Activated T-cell treated with anti-CD3 and anti-CD28 coated beads, Interleukin-2, amount 50 U/mL, for 4 hours (primary cell): ENCODE results near the gene CAPN9. TPM values are rescaled to one million over a fixed set of nuclear protein-coding genes. Genes with fewer than 3 reads are reported as not detected.
"Not testable (repeated sequence)": the region's sequence is repeated elsewhere in the genome, so short reads cannot be mapped to it uniquely, and the experiment has no call there.

Source experiments
- ATAC-seq, 2 donors: fragments of 200-7000 bp; cut with Tn5 transposase; one replicate each; pipeline ENCODE4 v1.10.0; 2021
- DNase-seq: peaks from one replicate; pipeline ENCODE4 v3.0.0-alpha.2; 2020
- H3K27me3 Mint-ChIP-seq: one replicate; pipeline ENCODE4 v1.8.0; 2021; ENCODE audit warnings: low read depth, mixed read lengths
- H3K36me3 Mint-ChIP-seq: one replicate; pipeline ENCODE4 v1.8.0; 2022; ENCODE audit warnings: mixed read lengths; ENCODE audit not compliant: insufficient read depth
- H3K4me1 Mint-ChIP-seq: one replicate; pipeline ENCODE4 v1.8.0; 2021; ENCODE audit warnings: low read depth, mixed read lengths
- H3K4me3 Mint-ChIP-seq: one replicate; pipeline ENCODE4 v1.8.0; 2021; ENCODE audit warnings: mild to moderate bottlenecking, moderate library complexity, mixed read lengths
- H3K9me3 Mint-ChIP-seq: one replicate; pipeline ENCODE4 v1.8.0; 2021; ENCODE audit warnings: mixed read lengths
- total RNA-seq, 3 donors: library from RNA; stranded (reverse); gene quantifications; one replicate each; pipeline ENCODE4 v1.2.1, GENCODE V29; 2021

CAPN9 gene
- total RNA-seq, 3 donors from 2014 or later, result not detected

DNA sequence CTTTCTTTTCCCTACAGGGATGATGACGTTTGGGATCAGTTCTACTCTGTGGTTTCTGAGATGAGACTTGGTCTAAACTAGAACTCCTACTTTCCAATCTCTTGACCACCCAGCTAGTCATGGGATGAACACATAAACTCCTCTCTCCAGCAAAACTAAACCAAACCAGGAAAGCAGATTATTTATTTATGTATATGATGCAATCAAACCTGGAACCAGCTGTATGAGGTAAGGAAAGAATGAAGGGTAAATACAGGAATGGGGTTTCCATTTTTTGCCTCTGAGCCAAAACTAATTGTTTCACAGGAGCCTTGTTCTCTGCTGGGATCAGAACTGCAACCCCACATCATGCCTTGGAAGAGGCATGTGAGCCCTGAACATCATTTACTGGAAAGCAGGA is 29.9 kb upstream of the CAPN9 start:
- ATAC-seq (no peak), DNase-seq (no peak)
- peaks cover 8% of the 10 kb centered on the region for H3K9me3 Mint-ChIP-seq
- H3K4me1 Mint-ChIP-seq, result no peaks in the 10 kb centered on the region
- no peak overlapping the region for H3K4me3 Mint-ChIP-seq
- H3K36me3 Mint-ChIP-seq, result no peaks in the 10 kb centered on the region
- H3K27me3 Mint-ChIP-seq, result no peaks in the 10 kb centered on the region

DNA sequence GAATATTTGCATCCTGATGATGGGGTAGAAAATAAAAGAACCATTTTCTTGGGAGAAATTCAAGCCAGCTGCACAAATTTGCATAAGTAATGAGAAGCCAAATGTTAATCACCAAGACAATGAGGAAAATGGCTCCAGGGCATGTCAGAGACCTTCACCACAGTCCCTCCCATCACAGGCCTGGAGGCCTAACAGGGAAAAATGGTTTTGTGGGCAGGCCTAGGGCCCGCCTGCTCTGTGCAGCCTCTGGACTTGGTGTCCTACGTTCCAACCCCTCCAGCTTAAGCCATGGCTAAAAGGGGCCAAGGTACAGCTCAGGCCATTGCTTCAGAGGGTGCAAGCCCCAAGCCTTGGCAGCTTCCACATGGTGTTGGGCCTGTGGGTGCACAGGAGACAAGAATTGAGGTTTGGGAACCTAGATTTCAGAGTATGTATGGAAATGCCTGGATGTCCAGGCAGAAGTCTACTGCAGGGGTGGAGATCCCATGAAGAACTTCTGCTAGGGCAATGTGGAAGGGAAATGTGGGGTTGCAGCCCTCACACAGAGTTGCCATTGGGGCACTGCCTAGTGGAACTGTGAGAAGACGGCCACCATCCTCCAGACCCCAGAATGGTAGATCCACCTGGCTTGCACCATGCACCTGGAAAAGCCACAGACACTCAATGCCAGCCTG is 25.2 kb upstream of the CAPN9 start:
- not testable (repeated sequence) for ATAC-seq, DNase-seq, H3K4me1 Mint-ChIP-seq, H3K36me3 Mint-ChIP-seq, H3K9me3 Mint-ChIP-seq, H3K4me3 Mint-ChIP-seq, H3K27me3 Mint-ChIP-seq

GRCh38 chr1:230725256-230726012 is 21.8 kb upstream of the CAPN9 start:
- no peak overlapping the region for H3K4me3 Mint-ChIP-seq
- H3K27me3 Mint-ChIP-seq, result peaks cover 2% of the 10 kb centered on the region
- H3K9me3 Mint-ChIP-seq, result peaks cover 4% of the 10 kb centered on the region
- DNase-seq, result no peak
- no peaks in the 10 kb centered on the region for H3K36me3 Mint-ChIP-seq
- H3K4me1 Mint-ChIP-seq, result no peaks in the 10 kb centered on the region
- ATAC-seq, result no peak

GRCh38 chr1:230728710-230729392 is 18.3 kb upstream of the CAPN9 start:
- Mint-ChIP-seq H3K36me3 (no peaks in the 10 kb centered on the region), H3K4me3 (no peak overlapping the region), H3K27me3 (peaks cover 5% of the 10 kb centered on the region), H3K9me3 (no peaks in the 10 kb centered on the region), H3K4me1 (no peaks in the 10 kb centered on the region)
- DNase-seq (no peak), ATAC-seq (no peak)

DNA sequence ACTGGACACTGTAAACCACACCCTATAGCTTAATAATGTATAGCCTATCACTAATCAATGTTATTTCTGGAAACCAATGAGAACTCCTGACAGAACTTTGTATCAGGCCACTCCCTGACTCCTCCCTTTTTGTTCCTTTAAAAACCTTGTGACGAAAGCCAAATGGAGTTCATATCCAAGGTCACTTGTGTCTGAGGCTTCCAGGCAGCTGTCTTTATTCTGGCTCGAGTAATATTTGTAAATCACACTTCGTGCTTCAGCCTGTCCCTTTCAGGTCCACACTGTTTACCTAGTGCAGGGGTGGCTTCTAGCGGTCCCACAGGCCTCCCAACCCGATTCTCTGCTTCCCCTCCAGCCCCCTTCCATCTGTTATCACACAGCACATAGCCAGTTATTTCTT is 16.2 kb upstream of the CAPN9 start:
- ATAC-seq, result no peak
- no peak for DNase-seq

DNA sequence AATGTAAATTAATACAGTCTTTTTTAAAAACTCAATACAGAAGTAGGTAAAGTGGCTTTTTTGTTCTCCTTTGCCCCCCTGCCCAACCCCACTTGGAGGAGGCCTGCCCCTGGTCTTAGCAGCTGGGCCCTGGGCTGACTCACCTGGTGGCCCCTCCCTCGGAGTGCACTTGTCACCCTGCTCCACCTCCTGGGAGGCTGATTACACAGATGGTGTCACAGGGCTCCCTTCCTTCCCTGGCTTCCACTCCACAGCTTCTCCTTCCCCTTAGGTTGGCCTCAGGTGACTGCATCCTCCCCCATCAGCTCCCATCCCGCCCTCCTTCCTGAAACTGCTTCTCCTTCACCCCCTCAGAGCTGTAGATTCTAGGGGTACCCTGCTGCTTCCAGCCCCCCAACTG is 11.7 kb upstream of the CAPN9 start:
- Mint-ChIP-seq H3K36me3 (no peaks in the 10 kb centered on the region), H3K9me3 (peaks cover 5% of the 10 kb centered on the region), H3K27me3 (peaks cover 17% of the 10 kb centered on the region), H3K4me3 (no peak overlapping the region), H3K4me1 (no peaks in the 10 kb centered on the region)
- DNase-seq (no peak), ATAC-seq (no peak)

More for the DNA sequence above, 16.2 kb upstream of the CAPN9 start:
- Mint-ChIP-seq H3K27me3 (peaks cover 6% of the 10 kb centered on the region), H3K4me1 (no peaks in the 10 kb centered on the region), H3K4me3 (no peak overlapping the region), H3K9me3 (no peaks in the 10 kb centered on the region), H3K36me3 (no peaks in the 10 kb centered on the region)

- Mint-ChIP-seq H3K27me3 (peaks cover 20% of the 10 kb centered on the region), H3K4me3 (no peak overlapping the region), H3K4me1 (no peaks in the 10 kb centered on the region), H3K36me3 (no peaks in the 10 kb centered on the region), H3K9me3 (peaks cover 5% of the 10 kb centered on the region)
- ATAC-seq (no peak), DNase-seq (no peak)
Measured at GRCh38 chr1:230737622-230738262, 9.4 kb upstream of the CAPN9 start.

DNA sequence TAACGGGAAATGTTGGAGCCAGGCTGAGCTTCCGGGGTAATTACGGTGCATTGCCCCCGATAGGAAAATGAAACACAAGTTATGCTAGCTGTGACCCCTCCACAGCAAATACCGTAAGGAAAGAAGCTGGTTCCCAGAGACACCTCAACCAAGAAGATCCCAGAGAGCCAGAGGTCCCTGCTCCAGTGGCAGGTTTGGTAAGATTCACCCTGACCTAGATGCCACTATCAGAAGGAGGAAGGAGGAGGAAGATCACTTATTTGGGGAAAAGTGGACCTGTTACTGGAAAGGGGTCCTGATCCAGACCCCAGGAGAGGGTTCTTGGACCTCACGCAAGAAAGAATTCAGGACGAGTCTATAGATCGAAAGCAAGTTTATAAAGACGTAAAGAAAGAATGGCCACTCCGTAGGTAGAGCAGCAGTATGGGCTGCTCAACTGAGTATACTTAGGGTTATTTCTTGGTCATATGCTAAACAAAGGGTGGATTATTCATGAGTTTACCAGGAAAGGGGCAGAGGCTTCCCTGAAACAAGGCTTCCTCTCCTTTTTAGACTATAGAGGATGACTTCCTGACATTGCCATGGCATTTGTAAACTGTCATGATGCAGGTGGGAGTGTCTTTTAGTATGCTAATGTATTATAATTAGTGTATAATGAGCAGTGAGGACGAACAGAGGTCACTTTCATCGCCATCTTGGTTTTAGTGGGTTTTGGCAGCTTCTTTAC is 7.5 kb upstream of the CAPN9 start:
- Mint-ChIP-seq H3K36me3 (no peaks in the 10 kb centered on the region), H3K4me3 (no peak overlapping the region), H3K4me1 (no peaks in the 10 kb centered on the region), H3K27me3 (peaks cover 17% of the 10 kb centered on the region), H3K9me3 (peaks cover 5% of the 10 kb centered on the region)
- ATAC-seq (no peak), DNase-seq (no peak)

GRCh38 chr1:230743899-230744298 is 3.3 kb upstream of the CAPN9 start:
- ATAC-seq, result no peak

DNA sequence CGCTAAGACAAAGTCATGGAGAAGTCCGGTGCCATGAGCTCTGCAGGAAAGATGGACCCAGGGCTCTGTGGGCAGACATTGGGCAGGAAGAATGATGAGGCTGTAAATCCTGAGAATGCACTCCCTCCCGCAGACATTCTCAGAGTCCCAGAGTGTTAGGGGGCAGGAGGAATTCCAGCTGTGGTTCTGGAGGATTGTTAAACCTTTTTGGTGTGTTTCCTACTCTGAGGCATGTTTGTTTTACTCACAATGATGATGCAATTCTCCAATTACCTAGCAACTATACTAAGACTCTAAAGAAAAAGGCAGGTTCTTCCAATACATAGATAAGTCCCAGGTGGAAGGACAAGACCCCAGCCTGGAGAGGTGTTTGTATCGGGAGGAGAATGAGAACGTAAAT is 2.8 kb upstream of the CAPN9 start:
- no peak overlapping the region for H3K4me3 Mint-ChIP-seq
- no peak for DNase-seq
- ATAC-seq, result no peak
- peaks cover 16% of the 10 kb centered on the region for H3K27me3 Mint-ChIP-seq
- H3K4me1 Mint-ChIP-seq, result no peaks in the 10 kb centered on the region
- no peaks in the 10 kb centered on the region for H3K36me3 Mint-ChIP-seq
- no peaks in the 10 kb centered on the region for H3K9me3 Mint-ChIP-seq

More at GRCh38 chr1:230743899-230744298, 3.3 kb upstream of the CAPN9 start:
- Mint-ChIP-seq H3K9me3 (no peaks in the 10 kb centered on the region), H3K36me3 (no peaks in the 10 kb centered on the region), H3K4me1 (no peaks in the 10 kb centered on the region), H3K27me3 (peaks cover 16% of the 10 kb centered on the region), H3K4me3 (no peak overlapping the region)
- no peak for DNase-seq

DNA sequence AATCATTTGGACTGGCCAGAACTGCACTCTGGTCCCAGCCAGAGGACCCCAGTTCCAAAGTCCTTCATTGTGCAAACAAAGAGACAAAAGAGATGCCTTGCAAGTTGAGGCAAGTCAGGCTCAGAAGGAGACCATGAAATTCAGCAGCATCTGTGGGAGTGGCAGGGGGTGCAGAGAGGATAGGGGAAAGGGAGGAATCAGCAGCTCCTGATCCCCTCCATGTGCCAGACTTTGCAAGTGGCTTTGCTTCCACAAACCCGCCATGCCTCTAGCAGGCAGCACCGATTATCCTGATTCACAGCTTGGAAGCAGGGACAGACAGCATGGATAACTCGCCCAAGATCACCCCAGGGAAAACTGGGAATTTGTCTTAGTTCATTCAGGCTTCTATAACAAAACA is 2.1 kb upstream of the CAPN9 start:
- H3K4me3 Mint-ChIP-seq, result no peak overlapping the region
- H3K27me3 Mint-ChIP-seq, result peaks cover 11% of the 10 kb centered on the region
- H3K9me3 Mint-ChIP-seq, result no peaks in the 10 kb centered on the region
- DNase-seq, result no peak
- H3K4me1 Mint-ChIP-seq, result no peaks in the 10 kb centered on the region
- ATAC-seq, result no peak
- no peaks in the 10 kb centered on the region for H3K36me3 Mint-ChIP-seq

DNA sequence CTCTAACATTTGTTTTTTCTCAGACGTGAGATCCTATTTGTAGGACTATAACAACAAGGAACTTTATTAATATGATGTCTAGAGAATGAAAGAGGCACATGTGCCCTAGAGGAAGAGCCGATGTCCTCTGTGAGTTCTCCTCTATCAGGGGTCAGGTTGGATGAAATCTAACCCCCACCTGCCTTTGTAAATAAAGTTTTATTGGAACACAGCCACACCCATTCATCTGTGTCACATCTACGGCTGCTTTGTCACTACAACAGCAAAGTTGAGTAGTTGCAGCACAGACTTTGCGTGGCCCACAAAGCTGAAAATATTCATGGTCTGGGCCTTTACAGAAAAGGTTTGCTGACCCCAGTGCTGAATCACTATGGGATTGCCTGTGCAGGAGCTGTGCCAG is 571 bp upstream of the CAPN9 start:
- no peaks in the 10 kb centered on the region for H3K9me3 Mint-ChIP-seq
- no peaks in the 10 kb centered on the region for H3K4me1 Mint-ChIP-seq

DNA sequence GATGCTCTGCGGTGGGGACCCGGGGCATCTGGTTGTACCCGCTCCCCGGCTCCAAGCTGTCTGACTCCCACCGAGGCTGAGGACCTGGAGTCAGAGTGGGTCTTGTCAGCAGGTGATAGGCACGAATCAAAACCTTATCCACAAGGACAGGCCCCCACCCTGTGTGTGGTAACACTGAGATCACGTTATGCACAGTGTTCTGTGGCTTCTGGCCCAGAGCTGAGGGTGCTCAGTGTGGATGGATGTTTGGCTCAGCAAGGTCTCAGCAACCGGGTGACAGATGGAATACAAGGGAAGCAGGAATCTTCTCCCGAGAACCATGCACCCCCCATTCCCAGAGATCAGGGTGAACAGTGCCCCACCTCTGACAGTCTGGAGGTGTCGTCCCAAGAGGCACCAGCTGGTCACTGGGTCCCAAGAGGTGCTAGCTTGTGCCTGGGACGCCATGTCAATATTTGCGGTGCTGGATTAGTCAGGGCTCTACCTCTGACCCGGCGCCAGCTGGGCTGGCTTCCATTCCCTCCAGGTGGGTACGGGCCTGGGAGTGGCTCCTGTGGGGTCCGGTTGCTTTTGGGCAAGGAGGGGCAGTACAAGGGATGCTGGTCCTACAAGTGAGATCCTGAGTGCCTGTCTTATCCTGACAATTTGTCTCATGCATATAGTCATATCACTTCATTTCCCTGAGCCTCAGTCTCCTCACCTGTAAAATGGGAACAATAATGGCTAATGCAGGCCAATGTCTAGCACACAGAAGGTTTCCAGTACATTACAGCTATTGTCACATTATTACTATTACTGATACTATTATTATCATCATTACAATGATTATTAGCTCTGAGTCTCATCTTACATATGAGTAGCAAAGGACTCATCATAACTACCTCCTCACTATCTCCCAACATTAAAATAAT is 957 bp downstream of the CAPN9 start:
- H3K27me3 Mint-ChIP-seq, result peaks cover 8% of the 10 kb centered on the region
- no peak for DNase-seq
- no peaks in the 10 kb centered on the region for H3K9me3 Mint-ChIP-seq
- no peaks in the 10 kb centered on the region for H3K36me3 Mint-ChIP-seq
- H3K4me1 Mint-ChIP-seq, result no peaks in the 10 kb centered on the region
- ATAC-seq, result no peak
- no peak overlapping the region for H3K4me3 Mint-ChIP-seq

More for the DNA sequence above, 571 bp upstream of the CAPN9 start:
- Mint-ChIP-seq H3K27me3 (peaks cover 9% of the 10 kb centered on the region), H3K36me3 (no peaks in the 10 kb centered on the region), H3K4me3 (no peak overlapping the region)
- no peak for DNase-seq
- no peak for ATAC-seq
